HG03025 (cell line): ENCODE data around the gene ALKBH3.

ENCODE experiments used
- ATAC-seq: cut with Tn5 transposase; IDR thresholded peaks from one replicate; pipeline ENCODE4 v1.9.1; 2021; ENCODE audit warnings: mild to moderate bottlenecking, moderate library complexity; ENCODE audit not compliant: unreplicated experiment, low FRiP score

Gene ALKBH3

GRCh38 chr11:43955381-43956118, 74.9 kb downstream of the ALKBH3 start:
- ATAC-seq: no peak

DNA sequence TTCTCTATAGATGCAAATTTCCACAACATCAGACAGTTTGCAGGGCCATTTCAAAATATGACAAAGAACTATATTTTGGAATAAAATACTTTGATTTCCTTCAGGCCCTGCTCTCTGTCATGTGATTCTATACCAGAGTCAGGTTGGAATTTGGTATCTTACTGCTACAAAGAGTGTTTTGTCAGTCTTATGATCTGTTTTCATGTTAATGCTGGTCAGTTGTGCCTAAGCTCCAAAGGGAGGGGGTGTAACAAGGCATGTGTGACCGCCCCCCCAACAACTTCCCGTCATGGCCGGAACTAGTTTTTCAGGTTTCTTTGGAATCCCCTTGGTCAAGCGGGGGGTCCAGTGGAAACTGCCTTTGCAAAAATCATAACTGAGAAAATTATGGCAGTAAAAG, 76.9 kb downstream of the ALKBH3 start:
- no peak for ATAC-seq

DNA sequence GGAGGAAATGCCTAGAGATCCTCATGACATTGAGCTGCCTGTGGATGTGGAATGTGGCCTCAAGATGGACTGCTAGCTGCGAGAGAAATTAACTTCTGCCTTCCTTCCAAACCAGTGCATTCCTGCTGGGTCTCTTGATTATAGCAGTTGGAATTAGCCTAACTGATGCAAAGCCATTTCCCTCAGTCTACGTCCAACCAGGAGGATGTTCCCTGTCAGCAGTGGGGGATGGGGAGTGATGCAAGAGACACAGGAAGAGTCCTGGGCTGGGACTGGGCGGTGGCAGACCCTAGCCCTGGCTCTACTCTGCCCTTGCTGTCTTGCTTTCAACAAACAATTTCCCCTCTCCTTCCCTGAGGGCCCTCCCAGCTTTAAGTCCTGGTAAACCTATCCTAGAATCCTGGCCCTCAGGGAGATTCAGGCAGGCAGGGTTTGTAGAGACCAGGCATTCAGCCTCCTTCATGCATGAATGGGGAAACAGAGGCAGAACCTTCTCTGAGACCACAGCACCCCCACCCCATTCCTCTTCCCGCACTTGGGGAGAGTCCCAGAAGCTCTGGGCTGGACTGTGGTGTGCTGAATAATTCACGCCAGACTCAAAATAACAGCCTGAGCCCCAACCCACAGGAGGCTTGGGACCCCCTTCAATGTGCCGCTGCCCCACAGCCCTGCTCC, 78.8 kb downstream of the ALKBH3 start:
- no peak for ATAC-seq

DNA sequence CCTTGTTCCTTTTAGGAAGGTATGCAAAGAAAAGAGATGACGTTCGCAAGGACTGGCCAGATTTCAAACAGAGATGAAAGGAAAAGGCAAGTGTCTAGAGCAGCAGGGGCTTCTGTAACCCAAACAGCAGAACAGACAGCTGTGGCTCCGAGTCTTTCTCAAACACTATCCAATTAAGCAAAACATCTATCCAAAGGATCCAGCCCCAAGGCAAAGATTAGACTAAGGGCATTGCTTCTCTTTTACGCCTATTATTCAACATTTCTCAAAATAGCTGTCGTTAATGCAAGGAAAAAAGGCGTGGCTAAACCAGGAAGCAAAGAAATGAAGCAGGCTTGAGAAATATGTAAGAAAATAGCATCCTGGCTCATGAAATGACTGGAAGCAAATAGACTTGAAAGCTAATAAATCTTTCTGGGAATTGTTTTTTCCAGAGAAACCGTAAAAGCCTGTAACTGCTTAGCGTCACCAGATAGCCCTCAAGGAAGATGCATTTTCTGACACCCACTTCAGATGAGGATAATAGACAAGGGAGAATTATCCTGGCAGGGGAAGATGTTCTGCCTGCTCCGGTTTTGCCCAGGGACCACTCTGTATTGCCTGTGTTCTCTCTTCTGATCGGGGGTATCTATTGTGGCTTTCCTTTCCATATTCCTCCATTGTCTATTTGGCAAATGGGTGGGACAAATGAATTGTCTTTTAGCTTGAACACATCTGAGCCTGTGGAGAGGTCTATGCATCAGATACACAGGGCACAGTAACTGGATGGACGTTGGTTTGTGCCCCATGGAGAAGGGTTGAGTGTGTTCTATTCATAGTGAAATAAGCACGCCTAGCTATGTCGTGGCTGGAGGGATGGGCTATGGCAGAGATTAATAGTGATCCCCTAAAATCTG, 82.0 kb downstream of the ALKBH3 start:
- no peak for ATAC-seq

- no peak for ATAC-seq
Measured at GRCh38 chr11:43963279-43963620, 82.6 kb downstream of the ALKBH3 start.

DNA sequence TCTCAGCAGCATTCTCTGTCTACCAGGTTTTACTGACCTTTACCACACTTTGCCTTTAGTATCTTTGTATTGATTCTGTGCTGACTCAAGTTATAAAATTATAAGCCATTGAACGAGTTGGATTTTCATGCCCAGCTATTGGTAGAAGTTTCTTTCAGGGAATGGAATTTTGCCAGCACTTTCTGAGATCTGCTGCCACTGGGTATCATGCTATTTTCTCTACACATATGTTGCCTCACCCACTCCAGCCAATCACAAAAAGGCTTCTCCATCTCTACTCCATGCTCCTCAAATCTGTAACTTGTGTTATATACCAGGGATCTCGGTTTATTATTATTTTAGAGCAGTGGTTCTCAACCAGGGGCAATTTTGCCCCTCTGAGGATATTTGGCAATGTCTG, 87.0 kb downstream of the ALKBH3 start:
- no peak for ATAC-seq

GRCh38 chr11:43968719-43969118, 88.1 kb downstream of the ALKBH3 start:
- no peak for ATAC-seq

GRCh38 chr11:43969543-43969942, 88.9 kb downstream of the ALKBH3 start:
- ATAC-seq: no peak
